Left hindlimb (tissue), 1 donor: ENCODE results near the gene IGSF21.
"Not testable (repeated sequence)": the region's sequence is repeated elsewhere in the genome, so short reads cannot be mapped to it uniquely, and the experiment has no call there.

Experiments
- DNase-seq: peaks from one replicate; pipeline ENCODE4 v3.0.0-alpha.2; 2018

IGSF21 gene

DNA sequence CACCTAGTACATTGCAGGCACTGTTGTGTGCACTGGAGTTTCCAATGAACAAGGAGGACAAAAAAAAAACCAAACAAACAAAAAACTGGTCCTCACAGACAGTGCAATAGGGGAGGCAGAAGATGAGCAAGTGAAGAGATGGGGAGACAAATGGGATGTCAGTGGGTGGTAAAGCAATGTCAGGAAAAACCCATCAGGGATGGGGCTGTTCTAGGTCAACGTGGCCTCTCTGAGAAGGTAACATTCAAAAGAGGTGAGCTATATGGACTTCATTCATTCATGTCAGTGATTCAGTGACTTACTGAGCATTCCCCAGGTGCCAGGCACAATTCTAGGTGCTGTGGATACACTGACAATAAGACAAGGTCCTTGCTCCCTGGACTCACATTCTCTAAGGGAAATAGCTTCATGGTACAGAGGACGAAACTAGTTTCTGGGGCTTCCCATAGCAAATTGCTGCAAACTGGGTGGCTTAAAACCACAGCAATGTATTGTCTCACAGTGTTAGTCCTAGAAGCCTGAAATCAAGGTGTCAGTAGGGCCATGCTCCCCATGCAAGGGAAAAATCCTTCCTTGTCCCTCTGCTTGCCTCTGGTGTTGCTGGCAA, 232.7 kb downstream of the IGSF21 start:
- DNase-seq: no peak

DNA sequence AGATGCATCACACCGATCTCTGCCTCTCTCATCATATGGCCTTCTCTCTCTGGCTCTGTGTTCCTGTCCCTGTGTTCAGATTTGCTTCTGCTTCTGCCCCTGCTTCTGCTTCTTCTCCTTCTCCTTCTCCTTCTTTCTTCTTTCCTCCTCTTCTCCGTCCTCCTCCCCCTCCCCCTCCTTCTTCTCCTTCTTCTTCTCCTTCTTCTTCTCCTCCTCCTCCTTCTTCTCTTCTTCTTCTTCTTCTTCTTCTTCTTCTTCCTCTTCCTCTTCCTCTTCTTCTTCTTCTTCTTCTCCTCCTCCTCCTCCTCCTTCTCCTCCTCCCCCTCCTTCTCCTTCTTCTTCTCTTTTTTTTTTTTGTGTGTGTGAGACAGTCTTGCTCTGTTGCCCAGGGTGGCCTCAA, 233.2 kb downstream of the IGSF21 start:
- no peak for DNase-seq

DNA sequence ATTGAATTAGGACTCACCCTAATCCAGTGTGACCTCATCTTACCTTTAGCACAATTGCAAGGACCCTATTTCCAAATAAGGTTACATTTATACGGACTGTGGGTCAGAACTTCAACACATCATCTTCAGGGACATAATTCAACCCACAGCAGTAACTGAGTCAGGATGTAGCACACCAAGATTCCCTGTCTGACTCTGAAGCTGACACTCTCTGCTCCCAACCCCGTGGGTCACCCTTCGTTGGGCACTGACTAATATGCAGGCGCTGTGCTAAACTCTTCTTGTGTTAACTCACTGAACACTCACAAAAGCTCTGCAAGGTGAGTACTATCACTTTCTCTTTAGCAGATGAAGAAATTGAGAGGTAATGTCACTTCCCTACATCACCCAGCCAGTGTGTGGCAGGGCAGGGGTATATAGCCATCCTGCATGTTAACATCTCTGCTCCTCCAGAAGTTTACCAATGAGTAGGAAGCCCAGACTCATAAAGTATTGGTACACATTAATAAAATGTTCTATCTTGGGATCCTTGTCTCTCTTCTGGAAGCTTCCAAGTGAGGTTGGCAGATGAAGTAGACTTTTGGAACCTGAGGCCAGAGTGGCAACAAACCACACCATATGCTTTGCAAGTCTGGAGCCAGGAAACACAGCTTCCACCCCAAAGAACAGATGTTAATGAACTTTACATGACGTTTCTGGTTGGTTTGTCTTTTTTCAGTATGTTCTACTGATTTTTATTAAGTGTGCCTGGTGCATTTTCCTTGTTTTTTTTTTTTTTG, 233.9 kb downstream of the IGSF21 start:
- DNase-seq: no peak

DNA sequence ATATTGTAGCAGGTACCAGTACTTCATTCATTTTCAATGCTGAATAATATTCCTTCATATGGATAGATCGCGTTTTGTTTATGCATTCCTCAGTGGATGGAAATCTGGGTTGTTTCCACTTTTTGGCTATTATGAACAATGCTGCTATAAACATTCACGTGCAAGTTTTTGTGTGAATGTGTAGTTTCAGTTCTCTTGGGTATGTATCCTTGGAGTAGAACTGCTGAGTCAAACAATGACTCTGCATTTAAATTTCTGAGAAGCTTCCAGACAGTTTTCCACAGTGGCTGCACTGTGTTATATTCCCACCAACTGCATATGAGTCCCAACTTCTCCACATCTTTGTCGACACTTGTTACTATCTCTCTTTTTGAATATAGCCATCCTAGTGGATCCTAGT, 235.1 kb downstream of the IGSF21 start:
- no peak for DNase-seq

DNA sequence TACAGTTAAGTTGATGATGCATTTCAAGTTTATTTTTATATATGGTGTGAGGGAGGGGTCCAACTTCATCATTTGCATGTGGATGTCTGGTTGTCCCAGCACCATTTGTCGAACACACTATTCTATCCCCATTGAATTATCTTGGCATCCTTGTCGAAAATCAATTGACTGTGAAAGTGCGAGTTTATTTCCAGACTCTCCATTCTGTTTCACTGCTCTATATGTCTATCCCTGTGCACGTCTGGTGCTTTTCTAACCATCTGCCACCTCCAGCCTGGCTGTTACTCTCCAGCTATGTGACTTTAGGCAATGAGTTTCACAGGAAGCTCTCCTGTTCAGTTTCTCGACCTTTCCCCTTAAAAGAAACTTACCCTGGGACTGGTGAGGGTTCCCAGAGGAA, 236.0 kb downstream of the IGSF21 start:
- DNase-seq: no peak

DNA sequence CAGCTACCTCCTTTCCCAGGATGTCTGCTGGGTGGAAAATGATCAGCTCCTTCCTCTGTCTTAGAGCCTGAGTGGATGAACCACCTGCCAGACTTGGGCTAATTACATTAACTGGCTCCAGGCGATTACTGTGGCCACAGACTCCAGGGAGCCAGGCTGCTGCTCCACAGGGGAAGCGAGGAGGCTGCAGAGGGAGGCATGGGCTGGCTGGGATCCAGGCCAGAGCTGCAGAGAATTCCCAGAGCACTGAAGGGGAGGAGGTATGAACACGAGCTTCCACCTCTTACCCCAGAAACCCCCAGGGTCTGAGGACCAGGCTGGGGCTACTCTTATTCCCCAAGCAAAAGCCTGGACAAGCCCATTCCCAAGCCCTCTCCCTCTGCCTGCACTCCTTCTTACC, 237.2 kb downstream of the IGSF21 start:
- DNase-seq: no peak

DNA sequence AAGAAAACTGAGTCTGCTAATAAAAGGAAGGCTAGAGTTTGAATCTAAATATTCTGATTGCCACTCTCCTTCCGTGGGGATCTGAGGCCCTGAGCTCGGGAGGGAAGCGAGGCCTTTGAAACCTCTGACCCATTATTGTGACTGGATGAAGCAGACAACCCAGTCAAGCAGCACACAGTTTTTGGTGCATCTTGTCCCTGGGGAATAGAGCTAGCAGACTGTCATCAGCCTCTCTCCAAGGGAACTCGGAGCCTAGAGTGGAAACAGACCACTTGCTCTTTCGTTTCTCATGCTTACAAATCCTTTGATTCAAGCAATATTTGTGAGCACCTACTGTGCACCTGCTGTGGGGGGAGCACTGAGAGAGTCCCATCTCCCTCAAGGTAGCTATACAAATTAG, 240.0 kb downstream of the IGSF21 start:
- DNase-seq: no peak

DNA sequence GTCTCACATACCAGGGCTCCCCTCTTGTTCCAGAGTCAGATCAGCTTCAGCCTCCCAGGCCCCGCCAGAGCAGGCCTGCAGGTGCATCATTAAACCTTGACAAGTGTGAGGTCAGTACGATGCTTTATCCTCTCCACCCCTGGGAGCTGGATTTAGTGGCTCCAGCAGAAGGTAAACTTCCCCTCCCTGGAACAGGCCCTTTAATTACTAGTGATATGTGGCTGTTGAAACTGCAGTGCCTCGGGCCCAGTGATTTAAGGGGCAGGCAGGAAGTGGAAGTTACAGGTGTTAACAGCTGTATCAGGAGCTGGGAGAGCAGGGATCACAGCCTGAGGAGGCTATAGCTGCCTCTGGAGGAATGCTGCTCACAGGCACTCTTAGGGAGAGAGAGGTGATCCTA, 240.8 kb downstream of the IGSF21 start:
- no peak for DNase-seq

DNA sequence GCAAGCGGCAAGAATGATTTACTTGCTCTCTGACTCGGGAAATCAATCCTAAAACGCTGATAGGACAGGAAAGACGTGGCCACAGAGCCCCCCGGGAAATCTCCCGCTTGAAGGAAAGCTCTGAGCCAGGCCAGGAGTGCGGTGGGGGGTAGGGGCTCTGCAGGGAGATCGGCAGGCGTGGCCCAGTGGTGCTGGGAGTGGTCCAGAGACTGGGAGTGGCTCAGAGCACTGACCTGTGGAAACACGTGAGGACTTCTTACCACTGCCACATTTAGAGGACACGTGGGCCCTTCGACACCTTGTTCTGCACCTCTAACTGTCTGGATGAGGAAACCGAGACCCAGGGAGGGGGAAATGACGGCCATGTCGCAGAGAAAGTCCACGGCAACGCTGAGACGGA, 243.1 kb downstream of the IGSF21 start:
- DNase-seq: no peak

DNA sequence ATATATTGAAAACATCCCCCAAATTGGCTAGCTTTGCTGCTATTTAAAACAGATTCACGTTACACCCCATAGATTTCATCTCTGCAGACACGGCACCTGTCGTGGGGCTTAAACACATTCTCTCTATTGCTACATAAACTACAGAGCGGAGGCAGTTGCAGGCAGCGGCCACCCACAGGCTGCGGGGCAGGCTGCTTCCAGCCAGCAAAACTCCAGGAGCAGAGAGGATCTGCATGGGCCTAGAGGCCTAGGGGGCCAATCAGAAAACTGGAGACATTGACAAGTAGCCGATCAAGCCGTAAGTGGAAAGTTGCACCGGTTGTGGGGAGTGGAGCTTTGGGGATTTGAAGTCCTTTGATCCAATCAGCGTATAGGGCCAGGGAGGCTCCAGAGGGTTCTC, 244.1 kb downstream of the IGSF21 start:
- no peak for DNase-seq

DNA sequence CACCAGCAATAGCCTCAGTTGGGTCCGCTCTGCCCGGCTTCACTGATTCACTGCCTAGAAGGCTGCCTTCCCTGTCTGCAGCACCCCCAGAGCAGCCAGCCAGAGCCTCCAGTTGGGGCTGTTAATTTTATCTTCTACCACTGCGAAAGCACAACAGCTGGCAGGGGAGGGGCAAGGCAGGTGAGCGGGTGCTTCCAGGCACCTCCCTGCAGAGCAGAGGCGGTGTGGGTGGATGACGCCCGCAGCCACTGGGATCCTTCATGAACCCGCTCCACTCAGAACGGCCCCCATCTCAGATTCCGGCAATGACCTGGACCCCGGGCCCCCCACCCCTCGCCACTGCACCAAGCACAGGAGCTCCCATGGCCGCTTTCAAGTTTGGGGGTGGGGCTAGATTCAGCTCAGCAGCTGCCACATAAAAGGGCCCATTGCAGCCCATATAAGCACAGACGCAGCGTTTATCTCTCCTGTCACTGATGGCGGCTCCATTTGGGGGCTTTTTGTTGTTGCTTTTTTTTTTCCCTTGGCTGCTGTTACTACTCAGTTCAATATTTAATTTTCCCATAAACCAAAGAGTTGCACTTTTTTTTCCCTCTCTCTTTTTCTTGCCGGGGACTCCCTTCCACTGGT, 245.2 kb downstream of the IGSF21 start:
- no peak for DNase-seq

DNA sequence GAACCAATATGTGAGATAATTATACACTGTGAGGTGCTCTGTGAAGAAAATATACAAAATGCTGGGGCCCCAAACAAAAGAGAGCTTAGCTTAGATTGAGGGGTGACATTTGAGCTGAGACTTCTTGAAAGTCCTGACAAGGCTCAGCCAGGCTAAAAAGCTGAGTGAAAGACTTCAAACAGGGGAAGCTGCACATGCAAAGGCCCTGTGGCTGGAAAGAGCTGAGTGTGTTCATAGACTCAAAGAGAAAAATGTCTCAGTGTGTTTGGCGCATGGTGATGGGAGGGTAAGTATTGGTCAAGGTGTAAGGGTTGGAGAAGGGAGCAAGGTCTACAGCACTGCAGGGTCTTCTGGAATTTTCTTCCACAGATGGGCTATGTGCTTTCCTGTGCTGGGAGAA, 245.9 kb downstream of the IGSF21 start:
- DNase-seq: no peak

DNA sequence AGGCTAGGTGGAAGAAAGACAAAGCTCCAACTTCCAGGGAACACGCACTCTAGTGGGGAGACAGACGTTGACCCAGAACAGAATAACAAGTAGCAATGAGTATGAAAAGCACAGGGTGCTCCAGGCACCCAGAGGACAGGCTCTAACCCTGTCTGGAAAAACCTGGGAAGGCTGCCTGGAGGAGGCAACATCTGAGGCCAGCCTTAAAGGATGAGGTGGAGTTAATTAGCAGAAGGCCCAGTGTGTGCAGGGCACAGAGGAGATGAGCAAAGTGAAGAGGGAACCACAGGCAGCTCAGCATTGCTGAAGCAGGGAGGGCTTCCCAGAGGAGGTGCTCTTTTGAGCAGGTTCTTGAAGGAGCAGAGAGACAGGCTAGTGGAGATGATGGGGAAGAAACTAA, 246.4 kb downstream of the IGSF21 start:
- DNase-seq: no peak

DNA sequence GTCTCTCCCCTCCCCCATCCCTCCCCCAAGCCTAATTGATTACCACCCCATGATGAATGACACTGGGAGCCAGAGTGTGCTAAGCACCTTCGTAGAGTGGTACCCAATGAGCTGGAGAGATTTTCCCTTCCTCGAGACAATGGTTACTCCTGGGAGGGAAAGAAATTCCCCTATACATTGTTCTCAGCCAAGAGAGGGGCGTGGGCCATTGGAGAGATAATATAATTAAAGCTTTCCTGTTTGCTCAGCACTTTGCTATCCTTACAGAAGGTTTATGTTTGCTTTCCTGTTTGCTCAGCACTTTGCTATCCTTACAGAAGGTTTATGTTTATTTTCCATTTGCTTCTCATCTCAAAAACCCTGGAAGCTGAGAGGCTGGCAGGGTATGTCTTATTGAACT, 247.0 kb downstream of the IGSF21 start:
- DNase-seq: no peak

DNA sequence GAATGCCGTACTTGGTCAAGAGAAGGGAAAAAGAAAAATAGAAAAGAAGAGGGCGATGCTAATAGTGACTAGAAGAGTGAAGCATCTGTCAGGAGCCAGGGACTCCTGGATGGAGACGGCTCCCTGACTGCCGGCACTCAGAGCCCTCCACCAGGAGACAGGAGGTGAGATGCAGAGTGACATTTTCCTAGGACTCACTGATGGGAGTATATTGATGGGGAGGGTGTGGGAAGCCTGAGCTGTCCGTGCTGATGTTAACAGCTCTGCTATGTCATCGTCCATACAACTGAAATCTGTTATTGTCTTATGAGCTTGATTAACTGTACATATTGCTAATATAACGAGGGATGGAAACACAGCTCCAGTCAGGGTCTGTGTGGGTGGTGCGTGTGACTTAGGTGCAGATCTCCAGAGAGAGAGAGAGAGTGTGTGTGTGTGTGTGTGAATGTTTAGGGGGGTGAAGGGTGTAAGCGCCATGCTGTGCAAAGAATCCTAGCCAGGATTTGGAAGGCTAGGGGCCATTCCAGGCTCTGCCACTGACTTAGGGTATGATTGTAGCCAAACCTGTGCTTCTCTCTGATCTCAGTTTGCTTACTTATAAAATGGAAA, 250.1 kb downstream of the IGSF21 start:
- DNase-seq: no peak

DNA sequence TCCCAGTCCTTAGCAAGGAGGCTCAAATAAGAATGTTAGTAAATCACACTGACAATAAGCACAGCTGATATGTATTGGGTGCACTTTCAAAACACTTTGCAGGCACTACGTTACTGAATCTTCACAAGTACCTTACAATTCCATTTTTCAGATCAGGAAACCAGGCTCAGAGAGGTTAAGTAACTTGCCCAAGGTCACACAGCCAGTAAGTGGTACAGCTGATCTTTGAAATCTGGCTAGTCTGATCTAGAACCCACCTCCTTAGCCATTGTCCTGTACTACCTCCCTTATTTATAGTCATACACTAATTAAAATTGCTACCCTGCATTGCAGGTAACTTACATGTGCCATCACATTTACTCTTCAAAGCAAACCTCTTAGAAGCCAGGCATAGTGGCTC, 251.0 kb downstream of the IGSF21 start:
- DNase-seq: no peak

DNA sequence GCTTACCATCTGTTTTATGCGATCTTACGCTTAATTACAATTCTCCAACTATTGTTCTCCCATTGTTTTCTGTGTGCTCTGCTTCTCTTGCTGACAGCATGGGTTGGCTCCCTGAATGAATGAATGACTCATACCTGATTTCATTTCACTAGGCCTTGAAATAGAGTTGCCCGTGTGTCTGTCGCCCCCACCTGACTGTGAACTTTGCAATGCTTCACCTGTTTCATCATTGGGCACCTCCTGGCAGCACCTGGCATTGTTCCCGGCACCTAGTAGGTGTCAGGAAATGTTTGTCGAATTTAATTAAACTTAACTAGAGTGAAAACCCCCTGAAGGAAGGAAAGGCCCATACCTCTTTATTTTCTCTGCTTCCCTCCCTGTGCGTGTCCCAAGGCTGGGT, 252.7 kb downstream of the IGSF21 start:
- DNase-seq: no peak

DNA sequence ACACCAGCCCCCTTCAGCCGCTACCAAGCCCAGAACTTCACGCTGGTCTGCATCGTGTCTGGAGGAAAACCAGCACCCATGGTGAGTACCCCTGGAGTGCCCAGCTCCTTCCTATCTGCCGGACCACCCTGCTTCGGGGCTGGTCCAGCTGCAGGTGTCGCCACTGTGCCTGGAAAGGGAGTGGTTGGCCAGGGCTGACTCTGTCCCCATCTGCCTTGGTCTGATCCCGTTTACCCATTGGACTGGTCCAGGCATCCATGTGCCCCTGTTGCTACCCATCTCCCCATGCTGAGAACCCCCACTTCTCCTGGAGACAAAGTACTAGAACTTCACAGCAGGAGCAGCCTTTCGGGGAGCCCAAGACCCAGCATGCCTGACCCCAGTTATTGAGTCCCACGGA, 254.6 kb downstream of the IGSF21 start:
- no peak for DNase-seq

DNA sequence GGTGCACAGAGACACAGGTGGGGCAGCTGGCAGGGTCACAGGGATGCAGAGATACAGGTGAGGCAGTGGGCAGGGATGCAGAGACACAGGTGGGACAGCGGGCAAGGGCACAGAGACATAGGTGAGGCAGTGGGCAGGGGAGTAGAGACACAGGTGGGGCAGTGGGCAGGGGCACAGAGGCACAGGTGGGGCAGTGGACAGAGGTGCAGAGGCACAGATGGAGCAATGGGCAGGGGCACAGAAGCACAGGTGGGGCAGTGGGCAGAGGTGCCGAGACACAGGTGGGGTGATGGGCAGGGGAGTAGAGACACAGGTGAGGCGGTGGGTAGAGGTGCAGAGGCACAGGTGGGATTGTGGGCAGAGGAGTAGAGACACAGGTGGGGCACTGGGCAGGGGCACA, 255.8 kb downstream of the IGSF21 start:
- DNase-seq: no peak

DNA sequence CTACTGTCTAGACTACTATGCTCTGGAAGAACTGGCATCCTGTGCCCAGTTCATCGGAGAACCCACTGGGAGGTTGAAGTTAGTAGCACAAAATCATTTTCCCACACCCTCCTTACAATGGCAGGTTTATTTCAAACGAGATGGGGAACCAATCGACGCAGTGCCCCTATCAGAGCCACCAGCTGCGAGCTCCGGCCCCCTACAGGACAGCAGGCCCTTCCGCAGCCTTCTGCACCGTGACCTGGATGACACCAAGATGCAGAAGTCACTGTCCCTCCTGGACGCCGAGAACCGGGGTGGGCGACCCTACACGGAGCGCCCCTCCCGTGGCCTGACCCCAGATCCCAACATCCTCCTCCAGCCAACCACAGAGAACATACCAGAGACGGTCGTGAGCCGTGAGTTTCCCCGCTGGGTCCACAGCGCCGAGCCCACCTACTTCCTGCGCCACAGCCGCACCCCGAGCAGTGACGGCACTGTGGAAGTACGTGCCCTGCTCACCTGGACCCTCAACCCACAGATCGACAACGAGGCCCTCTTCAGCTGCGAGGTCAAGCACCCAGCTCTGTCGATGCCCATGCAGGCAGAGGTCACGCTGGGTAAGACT, 257.6 kb downstream of the IGSF21 start:
- DNase-seq: no peak

DNA sequence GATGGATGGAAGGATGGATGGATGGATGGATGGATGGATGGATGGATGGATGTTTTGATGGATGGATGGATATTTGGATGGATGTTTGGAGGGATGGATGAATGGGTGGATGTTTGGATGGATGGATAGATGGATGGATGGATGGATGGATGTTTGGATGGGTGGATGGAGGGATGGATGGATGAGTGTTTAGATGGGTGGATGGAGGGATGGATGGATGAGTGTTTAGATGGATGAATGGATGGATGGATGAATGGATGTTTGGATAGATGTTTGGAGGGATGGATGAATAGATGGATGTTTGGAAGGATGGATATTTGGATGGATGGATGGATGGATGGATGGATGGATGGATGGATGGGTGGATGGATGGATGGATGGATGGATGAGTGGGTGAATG, 264.9 kb downstream of the IGSF21 start:
- DNase-seq: not testable (repeated sequence)

DNA sequence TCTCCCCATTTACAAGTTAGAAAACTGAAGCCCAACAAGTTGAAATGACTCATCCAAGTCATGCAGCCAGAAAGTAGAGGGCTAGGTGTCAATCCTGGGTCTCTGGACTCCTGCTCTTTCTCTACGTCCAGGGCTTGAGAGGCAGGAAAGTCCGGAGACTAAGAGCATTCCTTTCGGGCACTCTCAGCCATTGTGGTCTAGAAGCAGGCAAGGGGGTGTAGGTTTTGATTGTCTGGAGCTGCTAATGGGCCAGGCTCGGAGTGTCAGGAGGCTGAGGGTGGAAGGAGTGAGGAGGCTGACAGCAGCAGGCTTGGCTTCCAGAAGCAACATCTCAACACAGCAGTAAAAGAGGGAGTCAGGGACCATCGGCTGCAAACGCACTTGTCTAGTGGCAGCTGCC, 265.6 kb downstream of the IGSF21 start:
- no peak for DNase-seq

DNA sequence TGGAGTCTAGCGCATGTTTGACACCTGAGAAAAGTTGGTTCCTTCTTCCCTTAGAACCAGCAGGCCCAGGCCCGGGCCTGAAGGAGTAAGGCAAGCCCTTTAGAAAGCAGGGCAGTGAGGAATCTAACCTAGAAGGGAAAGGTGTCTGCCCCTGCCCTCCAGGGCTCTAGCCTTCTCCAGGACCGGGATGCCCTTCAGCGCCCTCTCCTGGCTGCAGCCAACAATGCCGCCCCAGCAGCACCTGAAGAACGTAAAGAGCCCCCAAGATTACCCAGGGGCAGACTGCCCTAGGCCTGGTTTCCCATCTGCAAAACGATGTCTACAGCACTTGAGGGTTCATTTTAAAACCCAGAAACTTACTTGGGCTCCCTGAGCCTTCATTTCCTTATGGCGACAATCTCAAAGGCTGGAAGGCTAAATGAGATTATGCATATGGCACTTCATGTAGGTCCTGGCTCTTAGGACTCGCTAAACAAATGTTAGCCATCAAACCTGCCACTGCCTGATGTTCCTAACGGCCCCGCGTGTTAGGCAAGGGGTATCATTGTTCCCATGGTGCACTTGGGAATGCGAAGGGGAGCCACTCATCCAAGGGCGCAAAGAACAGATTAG, 266.4 kb downstream of the IGSF21 start:
- DNase-seq: no peak
